MCF 10A (cell line): Measurements from ENCODE around the gene KIAA2012. TPM values are rescaled to one million over a fixed set of nuclear protein-coding genes. Genes with fewer than 3 reads are reported as not detected.
A peak's percentile ranks its signal among the peaks of the same experiment; 100 is the strongest.
"Not testable (repeated sequence)": the region's sequence is repeated elsewhere in the genome, so short reads cannot be mapped to it uniquely, and the experiment has no call there.

Source experiments
- BruUV-seq: library from RNA; stranded (reverse); fragments of 400-500 nt; replicated peaks from 2 replicates; lab custom pipeline; 2021; lab: Mats Ljungman, UMichigan
- CTCF ChIA-PET: fragments of 300-600 bp; sonication (Branson Sonifier 250); formaldehyde crosslinking; extraction: SDS; loops from one replicate; lab custom pipeline; 2021; ENCODE audit warnings: antibody characterized with exemption, inconsistent platforms; lab: Yijun Ruan, JAX
- POLR2A ChIA-PET: fragments of 300-600, 350-650 bp; sonication (Branson Sonifier 250); formaldehyde crosslinking; extraction: SDS; loops from one replicate; lab custom pipeline; 2020; ENCODE audit warnings: antibody characterized with exemption, inconsistent platforms; lab: Yijun Ruan, JAX
- DNase-seq: peaks from one replicate; pipeline ENCODE4 v3.0.0-alpha.2; 2018; ENCODE audit not compliant: unreplicated experiment
- H3K27ac Mint-ChIP-seq: one replicate; pipeline ENCODE4 v1.8.0; 2022; ENCODE audit warnings: mild to moderate bottlenecking, low read depth, mixed read lengths; ENCODE audit not compliant: unreplicated experiment
- H3K27me3 Mint-ChIP-seq: one replicate; pipeline ENCODE4 v1.8.0; 2022; ENCODE audit warnings: mixed read lengths; ENCODE audit not compliant: insufficient read depth, unreplicated experiment
- H3K36me3 Mint-ChIP-seq: one replicate; pipeline ENCODE4 v1.8.0; 2022; ENCODE audit warnings: mild to moderate bottlenecking, moderate library complexity, mixed read lengths; ENCODE audit not compliant: insufficient read depth, unreplicated experiment
- H3K4me1 Mint-ChIP-seq: one replicate; pipeline ENCODE4 v1.8.0; 2022; ENCODE audit warnings: mixed read lengths; ENCODE audit not compliant: insufficient read depth, unreplicated experiment
- H3K4me3 Mint-ChIP-seq: one replicate; pipeline ENCODE4 v1.8.0; 2022; ENCODE audit warnings: mild to moderate bottlenecking, moderate library complexity, mixed read lengths; ENCODE audit not compliant: unreplicated experiment
- H3K9me3 Mint-ChIP-seq: one replicate; pipeline ENCODE4 v1.8.0; 2022; ENCODE audit warnings: mixed read lengths; ENCODE audit not compliant: unreplicated experiment
- intact Hi-C: fragments of 100-400 bp; cut with micrococcal nuclease; formaldehyde crosslinking; loops from 2 replicates; pipeline ENCODE4 v1.14.1; 2022
- total RNA-seq: library from RNA; stranded (reverse); gene quantifications from 2 replicates; pipeline ENCODE4 v1.2.3, GENCODE V29; 2022
- TF ChIP-seq, protein P1 (sequence below): fragments of 200-600 bp; IDR thresholded peaks from one replicate; pipeline ENCODE4 v1.8.0; 2022; ENCODE audit warnings: antibody characterized with exemption, mild to moderate bottlenecking; ENCODE audit not compliant: unreplicated experiment

KIAA2012 gene
- total RNA-seq, 1 experiment from 2014 or later, result not detected

DNA sequence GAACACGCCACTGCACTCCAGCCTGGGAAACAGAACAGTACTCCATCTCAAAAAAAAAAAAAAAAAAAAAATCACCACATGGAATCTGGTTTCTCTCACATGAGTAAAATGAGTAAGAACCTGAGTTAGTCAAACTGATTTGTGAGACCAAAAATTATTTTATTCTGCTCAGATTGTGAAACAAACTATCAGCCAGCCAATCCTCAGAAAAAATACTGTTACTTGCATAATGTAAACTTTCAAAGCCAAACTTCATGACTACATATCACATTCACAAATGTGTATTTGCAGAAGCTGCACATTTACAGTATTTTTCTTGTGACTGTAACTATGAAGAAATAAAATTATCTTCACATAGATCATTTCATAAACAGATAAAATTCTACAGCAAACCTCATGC lies 142.1 kb downstream of the KIAA2012 start:
- no peak for DNase-seq
- intact Hi-C loops, result no loop called here
- H3K9me3 Mint-ChIP-seq, result no peaks in the 10 kb centered on the region
- no TSS peak for BruUV-seq
- peaks cover 74% of the 10 kb centered on the region for H3K36me3 Mint-ChIP-seq
- H3K4me3 Mint-ChIP-seq, result no peak overlapping the region
- H3K4me1 Mint-ChIP-seq, result no peaks in the 10 kb centered on the region
- POLR2A ChIA-PET, result no interaction called here
- TF ChIP-seq, protein P1, sequence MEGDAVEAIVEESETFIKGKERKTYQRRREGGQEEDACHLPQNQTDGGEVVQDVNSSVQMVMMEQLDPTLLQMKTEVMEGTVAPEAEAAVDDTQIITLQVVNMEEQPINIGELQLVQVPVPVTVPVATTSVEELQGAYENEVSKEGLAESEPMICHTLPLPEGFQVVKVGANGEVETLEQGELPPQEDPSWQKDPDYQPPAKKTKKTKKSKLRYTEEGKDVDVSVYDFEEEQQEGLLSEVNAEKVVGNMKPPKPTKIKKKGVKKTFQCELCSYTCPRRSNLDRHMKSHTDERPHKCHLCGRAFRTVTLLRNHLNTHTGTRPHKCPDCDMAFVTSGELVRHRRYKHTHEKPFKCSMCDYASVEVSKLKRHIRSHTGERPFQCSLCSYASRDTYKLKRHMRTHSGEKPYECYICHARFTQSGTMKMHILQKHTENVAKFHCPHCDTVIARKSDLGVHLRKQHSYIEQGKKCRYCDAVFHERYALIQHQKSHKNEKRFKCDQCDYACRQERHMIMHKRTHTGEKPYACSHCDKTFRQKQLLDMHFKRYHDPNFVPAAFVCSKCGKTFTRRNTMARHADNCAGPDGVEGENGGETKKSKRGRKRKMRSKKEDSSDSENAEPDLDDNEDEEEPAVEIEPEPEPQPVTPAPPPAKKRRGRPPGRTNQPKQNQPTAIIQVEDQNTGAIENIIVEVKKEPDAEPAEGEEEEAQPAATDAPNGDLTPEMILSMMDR, result no peak
- CTCF ChIA-PET, result no interaction called here
- no peaks in the 10 kb centered on the region for H3K27me3 Mint-ChIP-seq
- no peak overlapping the region for H3K27ac Mint-ChIP-seq

DNA sequence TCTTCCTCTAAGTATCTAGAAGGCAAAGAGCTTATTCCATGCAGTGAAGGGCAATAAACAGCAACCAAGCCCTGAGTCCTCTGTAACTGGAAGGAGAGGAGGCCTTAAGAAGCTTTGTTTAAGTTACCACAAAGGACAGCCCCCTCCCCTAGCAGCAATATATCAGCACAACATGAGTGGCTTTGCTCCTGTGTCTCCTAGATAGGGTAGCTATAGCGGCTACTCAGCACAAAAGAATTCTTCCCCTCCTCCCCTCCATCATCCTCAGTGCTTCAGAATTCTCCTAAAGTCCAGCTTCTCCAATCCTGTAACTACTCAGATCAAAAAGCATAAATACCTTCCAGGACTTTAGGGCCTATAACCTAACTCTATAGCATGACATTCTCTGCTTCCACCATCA lies 148.8 kb downstream of the KIAA2012 start:
- intact Hi-C loops, result no loop called here
- Mint-ChIP-seq H3K4me3 (no peak overlapping the region), H3K27me3 (no peaks in the 10 kb centered on the region), H3K27ac (no peak overlapping the region), H3K36me3 (peaks cover 60% of the 10 kb centered on the region), H3K9me3 (no peaks in the 10 kb centered on the region), H3K4me1 (peaks cover 21% of the 10 kb centered on the region)
- ChIA-PET CTCF (interaction anchor here (0.6 kb wide), 2 partner anchors 71 to 799 kb away, joined by 3 read pairs; no protein-coding TSS in a partner anchor), POLR2A (interaction anchor here (0.8 kb wide), 1 partner anchor 14 kb away, joined by 3 read pairs; no protein-coding TSS in a partner anchor)
- BruUV-seq, result no TSS peak
- TF ChIP-seq, protein P1, result no peak
- no peak for DNase-seq

DNA sequence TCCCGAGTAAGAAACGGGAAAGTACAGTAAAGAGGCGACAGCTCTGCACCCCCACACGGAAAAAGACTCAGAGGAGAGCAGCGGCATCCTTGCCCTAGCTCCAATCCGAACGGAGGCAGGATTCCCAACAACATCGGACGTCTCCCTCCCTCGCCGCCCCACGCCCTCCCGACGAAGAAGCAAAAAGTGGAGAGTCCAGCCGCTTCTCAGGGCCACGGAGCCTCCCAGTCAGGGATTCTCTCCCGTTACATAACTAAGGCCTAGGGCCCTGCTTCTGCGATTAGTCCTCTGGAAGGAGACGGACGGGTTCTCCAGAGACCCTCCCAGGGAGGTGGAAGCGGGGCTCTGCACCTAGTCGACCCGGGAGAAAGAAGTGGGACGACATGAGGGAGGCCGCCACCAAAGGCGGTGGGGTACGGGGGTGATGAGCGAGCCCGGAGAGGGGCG lies 164.8 kb downstream of the KIAA2012 start:
- ChIA-PET CTCF (interaction anchor here (0.5 to 1.8 kb wide), 4 partner anchors 11 to 959 kb away, joined by 3 to 6 read pairs (median 4); no protein-coding TSS in a partner anchor), POLR2A (interaction anchor here (0.7 to 4.5 kb wide), 15 partner anchors 9 to 1525 kb away, joined by 3 to 58 read pairs (median 4); partner anchors contain the start of genes NOP58 and ORC2)
- H3K27me3 Mint-ChIP-seq, result no peaks in the 10 kb centered on the region
- no TSS peak for BruUV-seq
- intact Hi-C loops, result loop anchor here (1.0 to 5.0 kb wide), 2 partner anchors 27 to 39 kb away; partner anchors contain the start of gene NOP58
- H3K9me3 Mint-ChIP-seq, result no peaks in the 10 kb centered on the region
- peak overlapping the region; percentile 85 for H3K27ac Mint-ChIP-seq
- peaks cover 7% of the 10 kb centered on the region for H3K36me3 Mint-ChIP-seq
- peak overlapping the region; percentile 93 for H3K4me3 Mint-ChIP-seq
- H3K4me1 Mint-ChIP-seq, result peaks cover 8% of the 10 kb centered on the region
- peak; percentile 50 for DNase-seq
- TF ChIP-seq, protein P1, result no peak

DNA sequence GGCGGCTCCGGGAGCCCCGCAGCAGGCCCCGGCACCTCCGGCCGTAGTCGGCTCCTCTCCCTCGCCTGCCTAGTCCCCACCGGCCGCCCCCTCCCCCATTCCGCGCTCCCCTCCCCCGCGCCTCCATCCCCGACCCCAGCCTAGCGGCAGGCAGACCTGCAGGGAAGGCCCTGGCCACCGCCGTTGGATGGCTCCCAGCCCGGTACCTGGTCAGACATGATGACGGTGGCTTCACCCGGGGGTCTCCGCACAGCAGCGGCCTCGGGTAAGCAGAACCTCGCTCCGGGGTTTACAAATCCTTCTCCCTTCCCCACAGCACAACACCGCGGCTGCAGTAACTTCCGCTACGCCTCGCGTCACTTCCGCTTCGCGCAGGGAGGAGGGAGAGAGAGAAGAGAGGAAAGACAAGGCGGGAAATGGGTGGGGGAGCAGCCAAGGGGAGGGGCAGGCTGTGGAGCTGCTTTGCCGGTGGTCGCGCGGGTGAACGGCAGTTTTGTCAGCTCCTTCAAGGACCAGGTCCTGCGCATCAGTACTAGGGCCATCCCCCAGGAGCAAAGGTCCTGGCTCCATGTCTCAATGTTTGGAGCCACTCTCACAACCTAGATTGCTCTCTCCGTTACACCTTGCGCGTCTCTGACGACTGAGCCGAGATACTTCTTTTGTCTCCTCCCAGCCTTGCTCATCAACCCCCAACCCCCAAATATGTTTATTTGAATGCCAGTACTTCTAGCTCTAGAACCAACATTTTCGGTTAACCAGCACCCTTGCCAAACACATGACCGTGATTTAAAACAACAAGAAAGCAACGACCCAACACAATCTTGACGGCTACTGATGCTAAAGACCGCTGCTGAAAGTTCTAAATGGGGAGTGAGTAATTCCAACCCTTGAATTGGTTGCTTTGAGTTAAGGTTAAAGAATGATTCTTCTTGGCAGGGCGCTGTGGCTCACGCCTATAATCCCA lies 165.5 kb downstream of the KIAA2012 start, which contains the start of gene SUMO1:
SUMO1 (minus strand) TSS at position 364 of the 964 bp plus-strand sequence; CDS start at position 218, 146 bp downstream.
- H3K4me3 Mint-ChIP-seq, result peak within 1 kb of the TSS; percentile 93
- no peaks in the 10 kb centered on the region for H3K9me3 Mint-ChIP-seq
- POLR2A ChIA-PET, result interaction anchor here (0.5 to 4.5 kb wide), 11 partner anchors 8 to 1006 kb away, joined by 3 to 58 read pairs (median 4); partner anchors contain the start of gene NOP58
- H3K4me1 Mint-ChIP-seq, result peaks cover 8% of the 10 kb centered on the region
- H3K27me3 Mint-ChIP-seq, result no peaks in the 10 kb centered on the region
- CTCF ChIA-PET, result interaction anchor here (0.5 to 1.8 kb wide), 3 partner anchors 10 to 960 kb away, joined by 3 to 6 read pairs (median 4); no protein-coding TSS in a partner anchor
- H3K36me3 Mint-ChIP-seq, result peaks cover 7% of the 10 kb centered on the region
- BruUV-seq, result TSS peak; percentile 81
- intact Hi-C loops, result loop anchor here (5.0 kb wide), 1 partner anchor 39 kb away; no protein-coding TSS in a partner anchor
- DNase-seq, result peak; percentile 90
- TF ChIP-seq, protein P1, result no peak
- peak within 1 kb of the TSS; percentile 85 for H3K27ac Mint-ChIP-seq

DNA sequence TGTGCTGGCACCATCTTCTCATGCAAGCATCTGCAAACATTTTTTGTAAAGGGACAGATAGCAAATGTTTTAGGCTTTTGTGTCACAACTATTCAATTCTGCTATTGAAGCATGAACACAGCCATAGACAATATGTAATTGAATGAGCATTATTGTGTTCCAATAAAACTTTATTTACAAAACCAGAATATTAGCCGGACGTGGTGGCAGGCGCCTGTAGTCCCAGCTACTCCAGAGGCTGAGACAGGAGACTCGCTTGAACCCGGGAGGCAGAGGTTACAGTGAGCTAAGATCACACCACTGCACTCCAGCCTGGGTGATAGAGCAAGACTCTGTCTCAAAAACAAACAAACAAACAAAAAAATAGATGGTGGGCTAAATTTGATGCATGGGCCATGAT lies 174.7 kb downstream of the KIAA2012 start:
- H3K4me1 Mint-ChIP-seq, H3K27me3 Mint-ChIP-seq, intact Hi-C loops, H3K27ac Mint-ChIP-seq, H3K4me3 Mint-ChIP-seq, BruUV-seq, DNase-seq, H3K9me3 Mint-ChIP-seq, H3K36me3 Mint-ChIP-seq: not testable (repeated sequence)
- ChIA-PET POLR2A (interaction anchor here (1.5 to 3.0 kb wide), 2 partner anchors 10 to 19 kb away, joined by 4 to 15 read pairs; no protein-coding TSS in a partner anchor), CTCF (interaction anchor here (1.6 kb wide), 1 partner anchor 10 kb away, joined by 6 read pairs; the partner anchor contains the start of gene SUMO1)
